Neural progenitor cell (in vitro differentiated cells): ENCODE data around the gene CELF4. TPM values are rescaled to one million over a fixed set of nuclear protein-coding genes. Genes with fewer than 3 reads are reported as not detected.

Source experiments
- DNase-seq: peaks from one replicate; pipeline ENCODE4 v3.0.0-alpha.2; 2016; ENCODE audit warnings: low spot score
- H2AFZ ChIP-seq: fragments of 200-600 bp; sonication (generic); replicated peaks from 2 replicates; pipeline ENCODE4 v1.6.1; 2016; ENCODE audit warnings: antibody characterized with exemption
- H3F3A ChIP-seq: fragments of 200-600 bp; sonication (generic); 2 replicates; pipeline ENCODE4 v1.6.1; 2016; ENCODE audit warnings: antibody characterized with exemption, low read depth
- H3K27ac ChIP-seq: fragments of 200-600 bp; sonication (generic); 2 replicates; pipeline ENCODE4 v1.5.1; 2016; ENCODE audit warnings: mild to moderate bottlenecking
- H3K27me3 ChIP-seq: fragments of 200-600 bp; sonication (generic); 2 replicates; pipeline ENCODE4 v1.6.1; 2016; ENCODE audit warnings: mild to moderate bottlenecking, moderate library complexity
- H3K36me3 ChIP-seq: fragments of 200-600 bp; sonication (generic); 2 replicates; pipeline ENCODE4 v1.5.1; 2016
- H3K4me1 ChIP-seq: fragments of 200-600 bp; sonication (generic); 2 replicates; pipeline ENCODE4 v1.6.1; 2016; ENCODE audit warnings: mixed run types
- H3K4me2 ChIP-seq: fragments of 200-600 bp; sonication (generic); 2 replicates; pipeline ENCODE4 v1.6.1; 2016
- H3K4me3 ChIP-seq: fragments of 200-600 bp; sonication (generic); 2 replicates; pipeline ENCODE4 v1.5.1; 2016
- H3K79me2 ChIP-seq: fragments of 200-600 bp; sonication (generic); 2 replicates; pipeline ENCODE4 v1.6.1; 2016; ENCODE audit warnings: low read depth
- H3K9ac ChIP-seq: fragments of 200-600 bp; sonication (generic); 2 replicates; pipeline ENCODE4 v1.6.1; 2016
- H3K9me3 ChIP-seq: fragments of 200-600 bp; sonication (generic); 2 replicates; pipeline ENCODE4 v1.5.1; 2016; ENCODE audit warnings: low read depth
- H4K20me1 ChIP-seq: fragments of 200-600 bp; sonication (generic); 2 replicates; pipeline ENCODE4 v1.6.1; 2016; ENCODE audit warnings: low read depth
- H3K27ac Mint-ChIP-seq: 3 replicates; pipeline ENCODE4 v1.8.0; 2021; ENCODE audit warnings: mixed read lengths
- H3K27me3 Mint-ChIP-seq: 2 replicates; pipeline ENCODE4 v1.8.0; 2022; ENCODE audit warnings: low read depth, mild to moderate bottlenecking, inconsistent platforms, moderate library complexity, mixed read lengths; ENCODE audit not compliant: insufficient read depth
- H3K36me3 Mint-ChIP-seq: 3 replicates; pipeline ENCODE4 v1.8.0; 2021; ENCODE audit warnings: mixed read lengths
- H3K4me1 Mint-ChIP-seq: 3 replicates; pipeline ENCODE4 v1.8.0; 2021; ENCODE audit warnings: mixed read lengths
- H3K4me3 Mint-ChIP-seq: 3 replicates; pipeline ENCODE4 v1.8.0; 2021; ENCODE audit warnings: mild to moderate bottlenecking, moderate library complexity, mixed read lengths
- H3K9me3 Mint-ChIP-seq: 3 replicates; pipeline ENCODE4 v1.8.0; 2020; ENCODE audit warnings: mixed read lengths
- CTCF ChIP-seq: fragments of 200-600 bp; sonication (generic); IDR thresholded peaks from 2 replicates; pipeline ENCODE4 v1.5.1; 2017; ENCODE audit warnings: antibody characterized with exemption, mild to moderate bottlenecking
- EZH2 ChIP-seq: fragments of 200-600 bp; sonication (generic); IDR thresholded peaks from 2 replicates; pipeline ENCODE4 v1.6.1; 2017; ENCODE audit warnings: antibody characterized with exemption, mild to moderate bottlenecking, moderate library complexity
- EZH2phosphoT487 ChIP-seq: fragments of 200-600 bp; sonication (generic); IDR thresholded peaks from 2 replicates; pipeline ENCODE4 v1.6.1; 2017; ENCODE audit warnings: antibody characterized with exemption
- total RNA-seq: library from RNA; depleted of rRNA; stranded (reverse); fragments of >200 nt; gene quantifications from 2 replicates; pipeline ENCODE4 v1.2.3, GENCODE V29; 2015; ENCODE audit warnings: low replicate concordance

CELF4 gene
- total RNA-seq, 1 donor from 2014 or later, result 1.8 TPM

GRCh38 chr18:37247497-37248161, 318.0 kb downstream of the CELF4 start:
- DNase-seq, result no peak
- Histone ChIP-seq H3K4me1 (no peaks in the 10 kb centered on the region), H3K4me2 (no peak overlapping the region), H3K27ac (no peak overlapping the region), H4K20me1 (peaks cover 2% of the 10 kb centered on the region), H3K27me3 (peaks cover 53% of the 10 kb centered on the region), H3F3A (no peaks in the 10 kb centered on the region), H3K9me3 (no peaks in the 10 kb centered on the region), H3K36me3 (no peaks in the 10 kb centered on the region), H2AFZ (no peak overlapping the region), H3K79me2 (no peaks in the 10 kb centered on the region), H3K4me3 (no peak overlapping the region), H3K9ac (no peak overlapping the region)
- Mint-ChIP-seq H3K4me1 (peaks cover 6% of the 10 kb centered on the region), H3K27me3 (peaks cover 9% of the 10 kb centered on the region), H3K4me3 (no peak overlapping the region), H3K36me3 (no peaks in the 10 kb centered on the region), H3K9me3 (no peaks in the 10 kb centered on the region), H3K27ac (no peak overlapping the region)
- TF ChIP-seq EZH2 (no peak), CTCF (no peak), EZH2phosphoT487 (no peak)

GRCh38 chr18:37246779-37247340, 318.7 kb downstream of the CELF4 start:
- H3K27ac ChIP-seq, result no peak overlapping the region
- peaks cover 49% of the 10 kb centered on the region for H3K27me3 ChIP-seq
- Mint-ChIP-seq H3K27me3 (peaks cover 12% of the 10 kb centered on the region), H3K4me3 (no peak overlapping the region), H3K27ac (no peak overlapping the region), H3K4me1 (peaks cover 5% of the 10 kb centered on the region), H3K9me3 (no peaks in the 10 kb centered on the region), H3K36me3 (no peaks in the 10 kb centered on the region)
- no peak overlapping the region for H3K4me3 ChIP-seq
- H4K20me1 ChIP-seq, result peaks cover 3% of the 10 kb centered on the region
- no peak for DNase-seq
- no peaks in the 10 kb centered on the region for H3K9me3 ChIP-seq
- no peak overlapping the region for H3K4me2 ChIP-seq
- H3F3A ChIP-seq, result no peaks in the 10 kb centered on the region
- no peak overlapping the region for H2AFZ ChIP-seq
- H3K9ac ChIP-seq, result no peak overlapping the region
- no peaks in the 10 kb centered on the region for H3K36me3 ChIP-seq
- TF ChIP-seq EZH2phosphoT487 (no peak), EZH2 (no peak), CTCF (no peak)
- no peaks in the 10 kb centered on the region for H3K4me1 ChIP-seq
- H3K79me2 ChIP-seq, result no peaks in the 10 kb centered on the region

GRCh38 chr18:37244618-37245017, 321.0 kb downstream of the CELF4 start:
- Histone ChIP-seq H3K79me2 (no peaks in the 10 kb centered on the region), H3K27me3 (peaks cover 39% of the 10 kb centered on the region), H3K4me1 (no peaks in the 10 kb centered on the region), H3K9me3 (no peaks in the 10 kb centered on the region), H2AFZ (no peak overlapping the region), H3K4me2 (no peak overlapping the region), H4K20me1 (peaks cover 3% of the 10 kb centered on the region), H3K9ac (no peak overlapping the region), H3K36me3 (no peaks in the 10 kb centered on the region), H3F3A (no peaks in the 10 kb centered on the region), H3K4me3 (no peak overlapping the region), H3K27ac (no peak overlapping the region)
- H3K27me3 Mint-ChIP-seq, result peaks cover 14% of the 10 kb centered on the region
- peaks cover 5% of the 10 kb centered on the region for H3K4me1 Mint-ChIP-seq
- no peak for TF ChIP-seq CTCF
- TF ChIP-seq EZH2phosphoT487, result no peak
- TF ChIP-seq EZH2, result no peak
- DNase-seq, result no peak
- H3K4me3 Mint-ChIP-seq, result no peak overlapping the region
- no peaks in the 10 kb centered on the region for H3K9me3 Mint-ChIP-seq
- no peaks in the 10 kb centered on the region for H3K36me3 Mint-ChIP-seq
- no peak overlapping the region for H3K27ac Mint-ChIP-seq
